ENCODE measurements around the gene B3GLCT. TPM values are rescaled to one million over a fixed set of nuclear protein-coding genes. Genes with fewer than 3 reads are reported as not detected.

Gene B3GLCT
- 1 to 10 TPM; 4.1 to 4.6 TPM for total RNA-seq

DNA sequence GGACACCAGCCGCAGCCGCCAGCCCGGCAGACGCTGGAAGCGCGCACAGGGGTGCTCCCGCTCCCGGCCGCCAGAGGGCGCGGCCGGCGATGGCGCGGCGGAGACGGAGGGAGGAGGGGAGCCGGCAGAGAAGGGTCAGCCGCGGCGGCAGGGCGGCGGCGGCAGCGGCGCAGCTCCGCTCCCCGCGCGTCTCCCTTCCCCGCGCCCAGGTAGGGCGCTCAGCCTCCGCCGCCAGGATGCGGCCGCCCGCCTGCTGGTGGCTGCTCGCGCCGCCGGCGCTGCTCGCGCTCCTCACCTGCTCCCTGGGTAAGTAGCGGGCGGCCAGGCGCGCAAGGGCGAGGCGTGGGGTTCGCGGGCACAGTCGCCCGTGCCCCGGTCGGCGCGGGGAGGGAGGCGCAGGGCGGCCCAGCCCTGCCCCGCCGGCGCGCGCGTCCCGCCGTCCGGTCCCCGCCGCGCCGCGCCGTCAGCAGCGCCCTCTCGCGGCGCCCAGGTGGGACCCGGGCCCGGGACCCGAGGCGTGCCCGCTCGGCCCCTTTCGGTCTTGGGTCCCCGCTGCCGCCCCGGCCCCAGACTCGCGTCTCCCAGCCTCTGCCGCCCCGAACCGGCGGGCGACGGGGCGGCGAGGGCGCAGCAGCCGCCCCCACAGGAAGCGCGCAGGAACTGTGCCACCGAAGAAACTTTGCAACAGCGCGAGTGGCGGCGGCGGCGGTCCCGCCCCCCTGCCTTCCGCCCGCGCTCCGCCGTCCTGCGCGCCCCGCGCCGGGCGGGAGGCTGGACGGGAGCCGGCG is at the start of gene B3GLCT:
Gene B3GLCT, plus strand, starts transcription at position 127 of the 788 bp plus-strand sequence. Its CDS starts 110 bp downstream, at position 237.
- peak; percentile 82 for ATAC-seq (replicated peaks)
- H3K27ac Mint-ChIP-seq, result peak within 1 kb of the TSS; percentile 85
- peaks cover 24% of the 10 kb centered on the region for H3K4me1 Mint-ChIP-seq
- no peaks in the 10 kb centered on the region for H3K27me3 Mint-ChIP-seq
- no peaks in the 10 kb centered on the region for H3K36me3 Mint-ChIP-seq (ENCODE audit: low read depth)
- no peaks in the 10 kb centered on the region for H3K9me3 Mint-ChIP-seq
- H3K4me3 Mint-ChIP-seq, result peak within 1 kb of the TSS; percentile 85

- Mint-ChIP-seq H3K27me3 (no peaks in the 10 kb centered on the region), H3K36me3 (ENCODE audit: low read depth) (peaks cover 100% of the 10 kb centered on the region), H3K27ac (peak overlapping the region; percentile 23), H3K4me1 (peaks cover 2% of the 10 kb centered on the region), H3K4me3 (no peak overlapping the region), H3K9me3 (no peaks in the 10 kb centered on the region)
- ATAC-seq (replicated peaks), result no peak
These were observed 49.3 kb upstream of the B3GLCT start for GRCh38 chr13:31150315-31150985.

- no peak overlapping the region for H3K27ac Mint-ChIP-seq
- no peaks in the 10 kb centered on the region for H3K9me3 Mint-ChIP-seq
- no peaks in the 10 kb centered on the region for H3K27me3 Mint-ChIP-seq
- ATAC-seq (replicated peaks), result no peak
- no peaks in the 10 kb centered on the region for H3K4me1 Mint-ChIP-seq
- peaks cover 100% of the 10 kb centered on the region for H3K36me3 Mint-ChIP-seq (ENCODE audit: low read depth)
- H3K4me3 Mint-ChIP-seq, result no peak overlapping the region
These were observed 47.9 kb upstream of the B3GLCT start for GRCh38 chr13:31151837-31152236.

DNA sequence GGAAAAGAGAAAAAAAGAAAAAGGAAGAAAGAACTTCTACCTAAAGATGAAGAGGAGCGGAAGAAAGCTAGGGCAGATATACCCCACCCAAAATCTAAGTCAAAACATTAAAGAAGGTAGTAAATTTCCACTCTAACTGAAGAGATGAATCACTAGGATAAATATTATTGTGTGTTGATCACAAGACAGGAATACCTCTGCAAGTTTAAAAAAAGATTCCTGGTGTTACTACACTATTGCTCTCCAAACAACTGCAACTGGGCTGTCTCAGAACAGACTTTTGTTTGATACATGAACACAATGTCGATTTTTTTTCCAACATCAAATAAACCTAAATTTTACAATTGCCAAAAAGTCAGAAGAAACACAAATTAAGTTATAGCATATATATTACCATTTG is 44.8 kb upstream of the B3GLCT start:
- Mint-ChIP-seq H3K27ac (peak overlapping the region; percentile 66), H3K27me3 (no peaks in the 10 kb centered on the region), H3K9me3 (no peaks in the 10 kb centered on the region), H3K4me3 (no peak overlapping the region), H3K4me1 (peaks cover 11% of the 10 kb centered on the region), H3K36me3 (ENCODE audit: low read depth) (peaks cover 100% of the 10 kb centered on the region)
- no peak for ATAC-seq (replicated peaks)

GRCh38 chr13:31159306-31159705 is 40.5 kb upstream of the B3GLCT start:
- H3K27me3 Mint-ChIP-seq, result no peaks in the 10 kb centered on the region
- ATAC-seq (replicated peaks), result no peak
- H3K36me3 Mint-ChIP-seq (ENCODE audit: low read depth), result peaks cover 79% of the 10 kb centered on the region
- peak overlapping the region; percentile 99 for H3K4me3 Mint-ChIP-seq
- H3K9me3 Mint-ChIP-seq, result no peaks in the 10 kb centered on the region
- peak overlapping the region; percentile 97 for H3K27ac Mint-ChIP-seq
- H3K4me1 Mint-ChIP-seq, result peaks cover 21% of the 10 kb centered on the region

DNA sequence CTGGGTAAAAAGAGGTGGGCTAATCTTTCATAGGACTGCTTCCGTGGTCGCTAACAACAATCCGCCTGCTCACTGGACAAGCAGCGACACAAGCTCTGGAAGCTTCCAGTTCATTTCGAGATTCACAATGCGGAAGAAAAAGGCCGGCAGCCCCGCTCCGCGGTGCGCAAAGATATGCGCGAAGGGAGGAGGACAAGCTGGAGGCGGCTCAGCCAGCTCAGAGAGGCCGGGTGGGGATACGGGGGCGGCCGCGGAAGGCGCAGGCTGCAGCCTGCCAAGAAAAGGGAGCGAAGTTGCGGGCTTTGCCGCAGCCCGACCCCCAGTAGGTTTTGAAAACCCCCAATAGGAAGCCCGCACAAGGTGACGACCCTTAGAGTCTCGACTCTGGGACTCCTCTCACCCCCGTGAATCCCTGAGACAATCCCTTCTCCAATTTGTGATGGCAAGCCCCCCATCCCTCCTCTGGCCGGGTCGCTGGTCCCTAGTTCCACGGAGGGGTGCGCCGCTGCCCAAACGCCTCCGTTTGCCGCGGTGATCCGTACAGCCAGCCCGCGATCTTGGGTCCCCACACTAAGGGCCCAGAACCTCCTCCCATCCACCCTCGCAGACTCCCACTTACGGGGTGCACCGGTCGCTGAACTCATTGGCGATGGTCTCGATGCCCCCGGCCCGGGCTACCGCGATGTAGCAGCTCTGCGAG is 38.8 kb upstream of the B3GLCT start:
- Mint-ChIP-seq H3K36me3 (ENCODE audit: low read depth) (peaks cover 62% of the 10 kb centered on the region), H3K4me3 (peak overlapping the region; percentile 99), H3K9me3 (no peaks in the 10 kb centered on the region), H3K27me3 (no peaks in the 10 kb centered on the region), H3K27ac (peak overlapping the region; percentile 97), H3K4me1 (peaks cover 21% of the 10 kb centered on the region)
- peak; percentile 15 for ATAC-seq (replicated peaks)

DNA sequence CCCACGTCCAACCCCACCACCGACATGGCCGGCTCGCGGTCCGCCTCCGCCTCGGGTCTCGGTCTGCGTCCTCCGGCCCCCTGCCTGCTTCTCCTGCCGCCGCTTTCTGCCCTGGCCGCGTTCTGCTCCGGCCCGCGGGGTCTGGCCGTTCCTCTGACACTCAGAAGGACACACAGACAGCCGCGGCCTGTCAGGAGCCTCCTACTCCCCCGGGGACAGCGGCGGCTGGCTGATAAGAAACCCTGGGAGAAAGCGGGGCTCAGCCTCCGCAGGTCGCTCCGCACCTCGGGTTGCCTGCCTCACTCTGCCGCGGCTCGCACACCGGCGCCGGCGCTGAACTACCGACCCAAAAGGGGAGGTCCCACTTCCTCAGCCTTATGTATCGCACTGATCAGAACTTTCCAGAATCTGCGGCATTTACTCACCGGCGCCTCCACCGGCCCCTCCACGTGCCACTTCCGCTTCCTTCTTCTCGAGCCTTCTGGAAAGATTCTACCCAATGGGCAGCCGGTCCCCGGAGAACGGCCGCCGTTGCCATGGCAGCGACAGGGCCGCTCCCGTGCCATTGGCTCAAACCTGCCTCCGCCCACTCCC is 38.1 kb upstream of the B3GLCT start, which contains the start of gene HSPH1:
Gene HSPH1, minus strand, starts transcription at position 348 of the 594 bp plus-strand sequence. Its CDS starts 322 bp downstream, at position 26.
- Mint-ChIP-seq H3K4me3 (peak within 1 kb of the TSS; percentile 99), H3K4me1 (peaks cover 21% of the 10 kb centered on the region), H3K27ac (peak within 1 kb of the TSS; percentile 97), H3K36me3 (ENCODE audit: low read depth) (peaks cover 56% of the 10 kb centered on the region), H3K27me3 (no peaks in the 10 kb centered on the region), H3K9me3 (no peaks in the 10 kb centered on the region)
- ATAC-seq (replicated peaks), result peak; percentile 84

GRCh38 chr13:31162151-31163008 is 37.4 kb upstream of the B3GLCT start:
- peak overlapping the region; percentile 99 for H3K4me3 Mint-ChIP-seq
- peak; percentile 90 for ATAC-seq (replicated peaks)
- H3K9me3 Mint-ChIP-seq, result no peaks in the 10 kb centered on the region
- peaks cover 49% of the 10 kb centered on the region for H3K36me3 Mint-ChIP-seq (ENCODE audit: low read depth)
- H3K27me3 Mint-ChIP-seq, result no peaks in the 10 kb centered on the region
- peaks cover 21% of the 10 kb centered on the region for H3K4me1 Mint-ChIP-seq
- H3K27ac Mint-ChIP-seq, result peak overlapping the region; percentile 97

- peaks cover 10% of the 10 kb centered on the region for H3K36me3 Mint-ChIP-seq (ENCODE audit: low read depth)
These were observed 33.2 kb upstream of the B3GLCT start for GRCh38 chr13:31166591-31166990.

DNA sequence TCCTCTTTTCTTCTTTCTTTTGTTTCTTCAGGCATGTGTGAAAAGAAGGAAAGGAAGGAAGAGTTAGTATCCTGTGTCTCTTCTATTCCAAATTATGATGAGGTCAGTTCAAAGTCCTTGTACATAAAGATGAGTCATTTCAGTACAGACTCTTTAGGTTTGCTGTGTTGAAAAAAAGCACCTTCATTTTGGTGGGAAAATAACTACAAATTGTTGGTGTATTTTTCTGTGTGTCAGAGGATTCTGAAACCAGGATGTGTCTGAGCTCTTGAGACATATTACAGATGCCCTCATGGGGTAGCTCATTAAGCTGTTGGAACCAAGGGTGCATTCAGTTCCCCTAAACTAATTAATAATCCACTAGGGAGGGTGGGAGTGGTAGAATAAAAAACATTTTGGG is 32.3 kb upstream of the B3GLCT start:
- peaks cover under 1% of the 10 kb centered on the region for H3K36me3 Mint-ChIP-seq (ENCODE audit: low read depth)
- ATAC-seq (replicated peaks), result peak; percentile 37

More at GRCh38 chr13:31166591-31166990, 33.2 kb upstream of the B3GLCT start:
- no peak overlapping the region for H3K27ac Mint-ChIP-seq
- peaks cover 5% of the 10 kb centered on the region for H3K4me1 Mint-ChIP-seq
- no peaks in the 10 kb centered on the region for H3K27me3 Mint-ChIP-seq
- no peak for ATAC-seq (replicated peaks)
- H3K9me3 Mint-ChIP-seq, result no peaks in the 10 kb centered on the region
- no peak overlapping the region for H3K4me3 Mint-ChIP-seq

DNA sequence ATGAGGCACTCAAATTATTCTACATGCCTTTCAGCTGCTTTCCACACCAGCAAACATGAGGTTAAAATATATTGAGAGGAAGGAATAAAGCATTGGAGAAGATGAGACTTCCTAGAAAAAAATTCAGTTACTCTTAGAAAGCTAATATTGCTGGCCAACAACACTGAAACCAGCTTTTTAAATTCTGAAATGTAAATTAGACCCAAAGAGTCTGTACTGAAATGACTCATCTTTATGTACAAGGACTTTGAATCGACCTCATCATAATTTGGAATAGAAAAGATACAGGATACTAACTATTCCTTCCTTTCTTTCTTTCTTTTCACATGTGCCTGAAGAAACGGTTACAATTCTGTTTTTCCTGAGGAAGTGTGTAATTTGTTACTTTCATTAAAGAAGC is 31.6 kb upstream of the B3GLCT start:
- Mint-ChIP-seq H3K36me3 (ENCODE audit: low read depth) (no peaks in the 10 kb centered on the region), H3K27me3 (peaks cover 8% of the 10 kb centered on the region), H3K4me3 (no peak overlapping the region), H3K9me3 (no peaks in the 10 kb centered on the region), H3K4me1 (no peaks in the 10 kb centered on the region), H3K27ac (no peak overlapping the region)
- ATAC-seq (replicated peaks), result no peak

More for the DNA sequence above, 32.3 kb upstream of the B3GLCT start:
- H3K27ac Mint-ChIP-seq, result no peak overlapping the region
- H3K27me3 Mint-ChIP-seq, result peaks cover 3% of the 10 kb centered on the region
- H3K9me3 Mint-ChIP-seq, result no peaks in the 10 kb centered on the region
- H3K4me1 Mint-ChIP-seq, result peaks cover 5% of the 10 kb centered on the region
- no peak overlapping the region for H3K4me3 Mint-ChIP-seq

GRCh38 chr13:31168736-31169135 is 31.0 kb upstream of the B3GLCT start:
- H3K9me3 Mint-ChIP-seq, result no peaks in the 10 kb centered on the region
- H3K36me3 Mint-ChIP-seq (ENCODE audit: low read depth), result no peaks in the 10 kb centered on the region
- H3K27ac Mint-ChIP-seq, result no peak overlapping the region
- peaks cover 11% of the 10 kb centered on the region for H3K27me3 Mint-ChIP-seq
- H3K4me3 Mint-ChIP-seq, result no peak overlapping the region
- no peaks in the 10 kb centered on the region for H3K4me1 Mint-ChIP-seq
- ATAC-seq (replicated peaks), result no peak

DNA sequence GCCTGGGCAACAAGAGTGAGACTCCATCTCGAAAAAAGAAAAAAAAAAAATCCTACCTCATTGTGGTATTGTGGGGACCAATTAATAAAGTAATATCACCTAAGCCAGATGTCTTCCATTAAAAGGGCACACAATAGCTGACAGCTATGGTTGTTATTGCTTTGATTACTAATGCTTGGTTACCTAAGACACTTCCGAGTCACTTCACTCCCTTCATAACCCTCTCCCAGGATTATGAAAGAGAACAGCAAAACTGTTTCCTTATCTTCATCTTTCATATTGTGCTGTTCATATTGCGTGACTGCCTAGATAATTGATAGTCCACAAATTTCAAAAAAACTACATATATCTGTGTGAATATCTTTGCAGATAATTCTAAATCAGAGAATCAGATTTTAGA is 27.8 kb upstream of the B3GLCT start:
- ATAC-seq (replicated peaks), result no peak
- no peak overlapping the region for H3K27ac Mint-ChIP-seq
- no peaks in the 10 kb centered on the region for H3K4me1 Mint-ChIP-seq
- peaks cover under 1% of the 10 kb centered on the region for H3K9me3 Mint-ChIP-seq
- H3K27me3 Mint-ChIP-seq, result peaks cover 14% of the 10 kb centered on the region
- no peaks in the 10 kb centered on the region for H3K36me3 Mint-ChIP-seq (ENCODE audit: low read depth)
- H3K4me3 Mint-ChIP-seq, result no peak overlapping the region
